Fibroblast of mammary gland (primary cell): ENCODE measurements around the gene RPS4Y2.

Source experiments
- DNase-seq: peaks from one replicate; pipeline ENCODE4 v3.0.0-alpha.2; 2010; ENCODE audit warnings: low read depth
- H3K4me3 ChIP-seq: 2 replicates; pipeline ENCODE4 v1.5.1; 2011; ENCODE audit warnings: low read depth, mild to moderate bottlenecking, low read length, moderate library complexity; ENCODE audit not compliant: control insufficient read depth
- CTCF ChIP-seq: conservative IDR thresholded peaks from 2 replicates; pipeline ENCODE4 v1.5.1; 2011; ENCODE audit warnings: low read depth, low read length, inconsistent platforms; ENCODE audit not compliant: control insufficient read depth, insufficient read depth

Gene RPS4Y2

GRCh38 chrY:20745060-20745459 lies 10.8 kb upstream of the RPS4Y2 start:
- H3K4me3 ChIP-seq = no peak overlapping the region
- no peak for TF ChIP-seq CTCF

GRCh38 chrY:20746919-20747318 lies 9.0 kb upstream of the RPS4Y2 start:
- no peak for DNase-seq
- TF ChIP-seq CTCF = no peak
- no peak overlapping the region for H3K4me3 ChIP-seq

More at GRCh38 chrY:20745060-20745459, 10.8 kb upstream of the RPS4Y2 start:
- no peak for DNase-seq

GRCh38 chrY:20763869-20764268 lies 8.0 kb downstream of the RPS4Y2 start:
- DNase-seq = no peak

GRCh38 chrY:20765117-20765516 lies 9.2 kb downstream of the RPS4Y2 start:
- TF ChIP-seq CTCF = no peak
- DNase-seq = no peak
- no peak overlapping the region for H3K4me3 ChIP-seq

More at GRCh38 chrY:20763869-20764268, 8.0 kb downstream of the RPS4Y2 start:
- H3K4me3 ChIP-seq = no peak overlapping the region
- no peak for TF ChIP-seq CTCF

- no peak for TF ChIP-seq CTCF
- no peak for DNase-seq
- no peak overlapping the region for H3K4me3 ChIP-seq
These were observed 14.8 kb downstream of the RPS4Y2 start for GRCh38 chrY:20770755-20771154.

- no peak for DNase-seq
- no peak for TF ChIP-seq CTCF
- no peak overlapping the region for H3K4me3 ChIP-seq
These were observed 20.2 kb downstream of the RPS4Y2 start for GRCh38 chrY:20776104-20776503.

GRCh38 chrY:20780104-20780654 lies 24.3 kb downstream of the RPS4Y2 start:
- no peak for DNase-seq
- TF ChIP-seq CTCF = no peak
- no peak overlapping the region for H3K4me3 ChIP-seq
